ENCODE data around the gene PIGV.

DNA sequence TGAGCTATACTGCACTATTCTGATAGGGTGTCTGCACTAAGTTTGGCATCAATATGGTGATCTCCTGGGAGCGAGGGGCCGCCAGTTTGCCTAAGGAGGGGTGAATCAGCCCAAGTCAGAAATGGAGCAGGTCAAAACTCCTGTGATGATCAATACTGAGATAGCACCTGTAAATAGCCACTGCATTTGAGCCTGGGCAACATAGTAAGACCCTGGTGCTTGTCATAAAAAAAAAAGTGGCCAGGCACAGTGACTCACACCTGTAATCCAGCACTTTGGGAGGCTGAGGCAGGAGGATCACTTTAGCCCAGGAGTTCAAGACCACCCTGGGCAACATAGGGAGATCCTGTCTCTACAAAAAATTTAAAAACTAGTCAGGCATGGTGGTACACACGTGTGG lies 27.1 kb downstream of the PIGV start:
- TF ChIP-seq GATA3 (IDR thresholded peaks at IDR 0.05; ENCODE audit: low read depth, low read length) = no peak
- no peak for TF ChIP-seq GATA2 (IDR thresholded peaks at IDR 0.05; ENCODE audit: low read depth, low read length)
